ENCODE measurements around the gene NPR1. TPM values are rescaled to one million over a fixed set of nuclear protein-coding genes. Genes with fewer than 3 reads are reported as not detected.

NPR1 gene
- total and polyA plus RNA-seq, 2 donors (not counting 3 experiments of a cell fraction or from before 2014, with no cell fraction given) = 9.8 to 13.3 TPM

DNA sequence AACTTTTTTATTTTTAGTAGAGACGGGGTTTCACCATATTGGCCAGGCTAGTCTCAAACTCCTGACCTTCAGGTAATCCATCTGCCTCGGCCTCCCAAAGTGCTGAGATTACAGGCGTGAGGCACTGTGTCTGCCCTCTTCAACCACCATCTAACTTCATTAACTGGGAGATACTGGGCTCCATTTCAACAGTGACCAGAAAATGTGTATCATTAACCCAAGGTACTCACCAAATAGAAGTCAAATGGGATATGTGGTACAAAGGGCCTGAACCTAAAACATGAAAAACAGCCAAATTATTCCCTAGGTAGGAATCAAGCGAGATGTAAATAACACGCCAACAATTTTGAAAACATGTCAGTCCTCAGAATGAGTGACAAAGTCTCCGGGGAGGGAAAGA is 8.9 kb upstream of the NPR1 start:
- BruUV-seq (replicated peaks) = no TSS peak
- dilution Hi-C loops (cut with MboI; ENCODE audit: extremely low pct_ligation_motif_present, low sequenced_read_pairs) = no loop called here
- H3K36me3 ChIP-seq (ENCODE audit: control insufficient read depth in 2 of 2, extremely low read depth in 1 of 2, insufficient read depth in 2 of 2, low read length in 2 of 2) = peaks cover 28 to 32% of the 10 kb centered on the region in 2 experiments
- FAIRE-seq (peak; percentile 8), DNase-seq (ENCODE audit: low read depth, low spot score) (no peak)
- H2AFZ ChIP-seq (ENCODE audit: low read depth, low read length) = no peak overlapping the region
- no peak overlapping the region for H3K27ac ChIP-seq (ENCODE audit: insufficient read depth, low read depth, low read length)
- H3K27me3 ChIP-seq (ENCODE audit: control insufficient read depth in 2 of 2, insufficient read depth in 2 of 2, low read length in 2 of 2) = no peaks in the 10 kb centered on the region
- no peak for TF ChIP-seq JUN (IDR thresholded peaks at IDR 0.05; ENCODE audit: borderline replicate concordance, insufficient read depth, insufficient read length, low read depth)
- TF ChIP-seq POLR2AphosphoS5 (IDR thresholded peaks at IDR 0.05; ENCODE audit: insufficient read depth, low read depth, low read length) = no peak
- no peak for TF ChIP-seq GATA2 (IDR thresholded peaks at IDR 0.05; ENCODE audit: insufficient read depth, insufficient read length, low read depth, low read length)
- TF ChIP-seq POLR2A (IDR thresholded peaks at IDR 0.05; ENCODE audit: low read depth, low read length) = no peak
- TF ChIP-seq, protein P1, sequence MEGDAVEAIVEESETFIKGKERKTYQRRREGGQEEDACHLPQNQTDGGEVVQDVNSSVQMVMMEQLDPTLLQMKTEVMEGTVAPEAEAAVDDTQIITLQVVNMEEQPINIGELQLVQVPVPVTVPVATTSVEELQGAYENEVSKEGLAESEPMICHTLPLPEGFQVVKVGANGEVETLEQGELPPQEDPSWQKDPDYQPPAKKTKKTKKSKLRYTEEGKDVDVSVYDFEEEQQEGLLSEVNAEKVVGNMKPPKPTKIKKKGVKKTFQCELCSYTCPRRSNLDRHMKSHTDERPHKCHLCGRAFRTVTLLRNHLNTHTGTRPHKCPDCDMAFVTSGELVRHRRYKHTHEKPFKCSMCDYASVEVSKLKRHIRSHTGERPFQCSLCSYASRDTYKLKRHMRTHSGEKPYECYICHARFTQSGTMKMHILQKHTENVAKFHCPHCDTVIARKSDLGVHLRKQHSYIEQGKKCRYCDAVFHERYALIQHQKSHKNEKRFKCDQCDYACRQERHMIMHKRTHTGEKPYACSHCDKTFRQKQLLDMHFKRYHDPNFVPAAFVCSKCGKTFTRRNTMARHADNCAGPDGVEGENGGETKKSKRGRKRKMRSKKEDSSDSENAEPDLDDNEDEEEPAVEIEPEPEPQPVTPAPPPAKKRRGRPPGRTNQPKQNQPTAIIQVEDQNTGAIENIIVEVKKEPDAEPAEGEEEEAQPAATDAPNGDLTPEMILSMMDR (IDR thresholded peaks at IDR 0.05; ENCODE audit: extremely low read depth in 1 of 2, insufficient read depth in 1 of 2, low read depth in 1 of 2, low read length in 2 of 2) = no peak
- TF ChIP-seq, protein P2, sequence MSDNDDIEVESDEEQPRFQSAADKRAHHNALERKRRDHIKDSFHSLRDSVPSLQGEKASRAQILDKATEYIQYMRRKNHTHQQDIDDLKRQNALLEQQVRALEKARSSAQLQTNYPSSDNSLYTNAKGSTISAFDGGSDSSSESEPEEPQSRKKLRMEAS (IDR thresholded peaks at IDR 0.05; ENCODE audit: insufficient read depth, insufficient read length) = no peak
- TF ChIP-seq MYC (IDR thresholded peaks at IDR 0.05; ENCODE audit: low read depth, low read length) = no peak
- TF ChIP-seq FOS (IDR thresholded peaks at IDR 0.05; ENCODE audit: borderline replicate concordance, insufficient read depth, low read length) = no peak
- TF ChIP-seq EZH2 (IDR thresholded peaks at IDR 0.05; ENCODE audit: borderline replicate concordance, low read depth, low read length, severe bottlenecking) = no peak
- H3K4me2 ChIP-seq (ENCODE audit: insufficient read depth, low read length) = peak overlapping the region; percentile 91
- no peaks in the 10 kb centered on the region for H3K9me1 ChIP-seq (replicated peaks; ENCODE audit: control insufficient read depth, extremely low read depth, insufficient read depth, low read length)
- H3K4me1 ChIP-seq (ENCODE audit: control insufficient read depth, extremely low read depth, insufficient read depth, low read length) = peaks cover 11% of the 10 kb centered on the region
- H3K9me3 ChIP-seq (replicated peaks; ENCODE audit: control insufficient read depth, insufficient read depth, low read length) = no peaks in the 10 kb centered on the region
- H3K79me2 ChIP-seq (ENCODE audit: control insufficient read depth, insufficient read depth, low read length) = peaks cover 36% of the 10 kb centered on the region
- no peaks in the 10 kb centered on the region for H4K20me1 ChIP-seq (replicated peaks; ENCODE audit: control insufficient read depth, extremely low read depth, insufficient read depth, low read length)
- CTCF ChIA-PET = no interaction called here
- POLR2A ChIA-PET = no interaction called here
- peak overlapping the region; percentile 98 for H3K9ac ChIP-seq (replicated peaks; ENCODE audit: extremely low read depth, insufficient read depth, low read length)
- H3K4me3 ChIP-seq (replicated peaks in 1 of 3; ENCODE audit: insufficient read depth in 1 of 3, low read depth in 1 of 3, low read length in 3 of 3) = peak overlapping the region; percentile 69 to 98 (median 92)
- intact Hi-C loops (cut with micrococcal nuclease) = loop anchor here (5.0 kb wide), 1 partner anchor 37 kb away; the partner anchor contains the start of gene CHTOP
